Astrocyte (in vitro differentiated cells and primary cell): Measurements from ENCODE around the gene AATF.

Experiments used
- CTCF ChIP-seq: IDR thresholded peaks from 2 replicates; pipeline ENCODE4 v1.5.1; 2011; ENCODE audit warnings: low read depth, mild to moderate bottlenecking, inconsistent platforms, low read length, moderate library complexity; ENCODE audit not compliant: insufficient read depth
- EZH2 ChIP-seq: IDR thresholded peaks from 2 replicates; pipeline ENCODE4 v1.6.1; 2012; ENCODE audit warnings: mild to moderate bottlenecking, low read length, inconsistent platforms; ENCODE audit not compliant: insufficient read depth

GRCh38 chr17:36930583-36930900 is 18.2 kb upstream of the AATF start:
- TF ChIP-seq CTCF (no peak), EZH2 (no peak)
